HCT116 (cell line): ENCODE data around the gene FAM221A. TPM values are rescaled to one million over a fixed set of nuclear protein-coding genes. Genes with fewer than 3 reads are reported as not detected.

Experiments
- ATAC-seq: fragments of 200-7000 bp; cut with Tn5 transposase; 2 replicates; pipeline ENCODE4 v1.9.1; 2020; ENCODE audit warnings: mild to moderate bottlenecking, moderate library complexity
- BruUV-seq: library from RNA; stranded (reverse); fragments of 400-500 nt; replicated peaks from 2 replicates; lab custom pipeline; 2021; lab: Mats Ljungman, UMichigan
- CTCF ChIA-PET: fragments of 300-600 bp; sonication (Branson Sonifier 250); formaldehyde crosslinking; loops from one replicate; lab custom pipeline; 2021; ENCODE audit warnings: antibody characterized with exemption; lab: Charles Lee
- POLR2A ChIA-PET: fragments of 300-600, 350-600 bp; sonication (Branson Sonifier 250); formaldehyde crosslinking; loops from one replicate; lab custom pipeline; 2021; ENCODE audit warnings: antibody characterized with exemption; lab: Charles Lee
- RAD21 ChIA-PET, 2 experiments: fragments of 300-600 bp; sonication (Branson Sonifier 250); formaldehyde crosslinking; loops; one replicate each; lab custom pipeline; 2023; ENCODE audit warnings: low total read pairs in 2 of 2; ENCODE audit not compliant: uncharacterized antibody in 2 of 2, unreplicated experiment in 2 of 2, low non-redundant PET in 1 of 2; lab: Charles Lee
- DNase-seq: peaks from one replicate; pipeline ENCODE4 v3.0.0-alpha.2; 2010; ENCODE audit warnings: low read depth, low spot score
- H2AFZ ChIP-seq: fragments of 200-600 bp; shearing (Covaris generic), sonication (generic); 2 replicates; pipeline ENCODE4 v1.6.1; 2017; ENCODE audit warnings: low read depth, mixed run types, mixed read lengths, antibody characterized with exemption, low read length; ENCODE audit not compliant: poor library complexity, severe bottlenecking
- H3K27ac ChIP-seq: 2 replicates; pipeline ENCODE4 v1.5.1; 2012; ENCODE audit warnings: low read depth, low read length
- H3K27me3 ChIP-seq: fragments of 200-600 bp; sonication (generic); 2 replicates; pipeline ENCODE4 v1.6.1; 2016; ENCODE audit warnings: mixed run types, low read length, mixed read lengths; ENCODE audit not compliant: insufficient read depth
- H3K36me3 ChIP-seq, 2 experiments: fragments of 200-500 bp in 1 of 2; fragments of 200-600 bp in 1 of 2; sonication (Bioruptor generic) in 1 of 2; sonication (generic) in 1 of 2; 2 replicates each; pipeline versions ENCODE4 v1.5.1 to v1.6.1; 2014 to 2016; ENCODE audit warnings: low read length in 2 of 2, inconsistent platforms in 1 of 2, mixed read lengths in 1 of 2, mixed run types in 1 of 2; ENCODE audit not compliant: insufficient read depth in 2 of 2, control insufficient read depth in 1 of 2
- H3K4me1 ChIP-seq, 2 experiments: fragments of 200-600 bp in 1 of 2; sonication (generic) in 1 of 2; 2 replicates each; pipeline versions ENCODE4 v1.5.1 to v1.6.1; 2012 to 2017; ENCODE audit warnings: low read length in 2 of 2, inconsistent platforms in 1 of 2, mild to moderate bottlenecking in 1 of 2, mixed read lengths in 1 of 2, mixed run types in 1 of 2, moderate library complexity in 1 of 2; ENCODE audit not compliant: insufficient read depth in 2 of 2, control insufficient read depth in 1 of 2
- H3K4me2 ChIP-seq: fragments of 200-600 bp; sonication (generic); 2 replicates; pipeline ENCODE4 v1.6.1; 2017; ENCODE audit warnings: mixed run types, low read length, mixed read lengths
- H3K4me3 ChIP-seq, 2 experiments: fragments of 200-600 bp in 1 of 2; sonication (generic) in 1 of 2; replicated peaks in 1 of 2; 2 replicates each; pipeline ENCODE4 v1.5.1; 2011 to 2016; ENCODE audit warnings: low read length in 2 of 2, control low read depth in 1 of 2, low read depth in 1 of 2, mild to moderate bottlenecking in 1 of 2, mixed read lengths in 1 of 2, mixed run types in 1 of 2
- H3K79me2 ChIP-seq: fragments of 200-600 bp; sonication (generic); 2 replicates; pipeline ENCODE4 v1.6.1; 2017; ENCODE audit warnings: mild to moderate bottlenecking, mixed run types, low read length, moderate library complexity, mixed read lengths; ENCODE audit not compliant: insufficient read depth
- H3K9ac ChIP-seq: fragments of 200-600 bp; sonication (generic); 2 replicates; pipeline ENCODE4 v1.6.1; 2016; ENCODE audit warnings: low read length, mixed read lengths
- H3K9me2 ChIP-seq: fragments of 200-600 bp; sonication (generic), shearing (Covaris generic); 2 replicates; pipeline ENCODE4 v1.6.1; 2017; ENCODE audit warnings: mixed run types, mild to moderate bottlenecking, moderate library complexity; ENCODE audit not compliant: insufficient read depth
- H3K9me3 ChIP-seq, 2 experiments: fragments of 200-500 bp in 1 of 2; fragments of 200-600 bp in 1 of 2; sonication (Bioruptor generic) in 1 of 2; sonication (generic) in 1 of 2; 2 replicates each; pipeline ENCODE4 v1.6.1; 2014 to 2017; ENCODE audit warnings: low read length in 2 of 2, mixed read lengths in 2 of 2, inconsistent platforms in 1 of 2, low read depth in 1 of 2, mild to moderate bottlenecking in 1 of 2, mixed run types in 1 of 2, moderate library complexity in 1 of 2; ENCODE audit not compliant: control insufficient read depth in 1 of 2, insufficient read depth in 1 of 2
- H4K20me1 ChIP-seq: fragments of 200-600 bp; sonication (generic), shearing (Covaris generic); 2 replicates; pipeline ENCODE4 v1.6.1; 2017; ENCODE audit warnings: mixed run types, mild to moderate bottlenecking, moderate library complexity; ENCODE audit not compliant: insufficient read depth
- CEBPB ChIP-seq: IDR thresholded peaks from 2 replicates; pipeline ENCODE4 v1.6.1; 2012; ENCODE audit warnings: low read depth
- EGR1 ChIP-seq: IDR thresholded peaks from 2 replicates; pipeline ENCODE4 v1.6.1; 2012; ENCODE audit warnings: low read depth
- ELF1 ChIP-seq: IDR thresholded peaks from 2 replicates; pipeline ENCODE4 v1.6.1; 2012; ENCODE audit warnings: low read depth, borderline replicate concordance
- EZH2 ChIP-seq: fragments of 200-600 bp; sonication (generic); IDR thresholded peaks from 2 replicates; pipeline ENCODE4 v1.6.1; 2017; ENCODE audit warnings: antibody characterized with exemption, mixed run types
- EZH2phosphoT487 ChIP-seq: fragments of 200-600 bp; IDR thresholded peaks from 2 replicates; pipeline ENCODE4 v1.6.1; 2018; ENCODE audit warnings: antibody characterized with exemption, borderline replicate concordance
- FOSL1 ChIP-seq: IDR thresholded peaks from 2 replicates; pipeline ENCODE4 v1.6.1; 2012; ENCODE audit warnings: low read depth
- JUND ChIP-seq: IDR thresholded peaks from 2 replicates; pipeline ENCODE4 v1.6.1; 2012
- POLR2A ChIP-seq: IDR thresholded peaks from 2 replicates; pipeline ENCODE4 v1.7.0; 2011; ENCODE audit warnings: borderline replicate concordance; ENCODE audit not compliant: insufficient read depth, insufficient read length; ENCODE audit errors: extremely low read depth
- POLR2AphosphoS5 ChIP-seq: IDR thresholded peaks from 2 replicates; pipeline ENCODE4 v1.6.1; 2011; ENCODE audit warnings: mild to moderate bottlenecking, low read depth, low read length, moderate library complexity
- RAD21 ChIP-seq: IDR thresholded peaks from 2 replicates; pipeline ENCODE4 v1.6.1; 2012; ENCODE audit warnings: low read depth, mild to moderate bottlenecking
- SIN3A ChIP-seq: IDR thresholded peaks from 2 replicates; pipeline ENCODE4 v1.6.1; 2012; ENCODE audit warnings: low read depth
- TCF7L2 ChIP-seq: IDR thresholded peaks from 2 replicates; pipeline ENCODE4 v1.7.0; 2011; ENCODE audit warnings: borderline replicate concordance, inconsistent platforms; ENCODE audit not compliant: insufficient read depth, insufficient read length; ENCODE audit errors: extremely low read depth
- YY1 ChIP-seq: IDR thresholded peaks from 2 replicates; pipeline ENCODE4 v1.6.1; 2011; ENCODE audit warnings: low read length, low read depth, moderate library complexity, mild to moderate bottlenecking; ENCODE audit not compliant: insufficient replicate concordance; ENCODE audit errors: extremely low read depth
- ZNF274 ChIP-seq: fragments of 200-500 bp; sonication (Bioruptor generic); IDR thresholded peaks from 2 replicates; pipeline ENCODE4 v1.6.1; 2014; ENCODE audit warnings: mild to moderate bottlenecking, low read depth, low read length, inconsistent platforms
- intact Hi-C: fragments of 100-400 bp; cut with micrococcal nuclease; formaldehyde crosslinking; loops from 2 replicates; pipeline ENCODE4 v1.10.0; 2022
- total RNA-seq: library from RNA; stranded (reverse); gene quantifications from one replicate; pipeline ENCODE4 v1.2.1, GENCODE V29; 2021; ENCODE audit not compliant: unreplicated experiment
- TF ChIP-seq, protein P1 (sequence below): IDR thresholded peaks from 2 replicates; pipeline ENCODE4 v1.6.1; 2011; ENCODE audit warnings: mild to moderate bottlenecking, low read length, moderate library complexity; ENCODE audit not compliant: insufficient replicate concordance; ENCODE audit errors: extremely low read depth
- TF ChIP-seq, protein P2 (sequence below), 3 experiments: fragments of 200-600 bp in 1 of 3; sonication (generic) in 1 of 3; IDR thresholded peaks in 2 of 3; conservative IDR thresholded peaks in 1 of 3; 2 replicates each; pipeline ENCODE4 v1.5.1; 2012 to 2017; ENCODE audit warnings: low read depth in 2 of 3, low read length in 2 of 3, antibody characterized with exemption in 1 of 3, borderline replicate concordance in 1 of 3, control low read depth in 1 of 3, mild to moderate bottlenecking in 1 of 3, mixed read lengths in 1 of 3, mixed run types in 1 of 3, moderate library complexity in 1 of 3; ENCODE audit not compliant: insufficient read depth in 1 of 3

The FAM221A gene
- total RNA-seq, 1 experiment from 2014 or later = 2.2 TPM

DNA sequence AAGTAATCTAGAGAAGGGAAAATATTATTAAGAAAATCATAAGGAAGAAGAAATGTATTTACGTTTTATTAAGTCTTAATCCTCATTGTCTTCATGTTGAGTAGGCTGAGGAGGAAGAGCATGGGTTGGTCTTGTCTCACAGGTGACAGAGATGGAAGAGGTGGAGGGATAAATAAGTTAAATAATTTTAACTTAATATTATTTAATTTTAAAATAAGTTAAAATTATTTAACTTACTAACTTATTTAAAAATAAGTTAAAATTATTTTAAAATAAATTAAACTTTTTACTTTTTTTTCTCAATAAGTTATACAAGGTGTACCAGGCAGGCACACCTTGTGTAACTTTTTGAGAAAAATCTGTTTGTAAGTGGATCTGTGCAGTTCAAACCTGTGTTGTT, 66.6 kb downstream of the FAM221A start:
- Histone ChIP-seq H2AFZ (no peak overlapping the region), H3K4me3 (no peak overlapping the region), H3K4me2 (no peak overlapping the region), H3K79me2 (no peaks in the 10 kb centered on the region), H3K27ac (no peak overlapping the region), H3K9me3 (peaks cover 5 to 7% of the 10 kb centered on the region in 2 experiments; a peak in 2 of 4 replicates), H3K9ac (no peak overlapping the region), H3K4me1 (no peaks in the 10 kb centered on the region), H3K27me3 (no peaks in the 10 kb centered on the region), H4K20me1 (no peaks in the 10 kb centered on the region), H3K36me3 (no peaks in the 10 kb centered on the region), H3K9me2 (no peaks in the 10 kb centered on the region)
- ChIA-PET CTCF (no interaction called here), RAD21 (no interaction called here), POLR2A (no interaction called here)
- no TSS peak for BruUV-seq
- intact Hi-C loops = no loop called here
- no peak for ATAC-seq
- TF ChIP-seq POLR2A = no peak
- no peak for TF ChIP-seq FOSL1
- no peak for TF ChIP-seq CEBPB
- TF ChIP-seq, protein P1, sequence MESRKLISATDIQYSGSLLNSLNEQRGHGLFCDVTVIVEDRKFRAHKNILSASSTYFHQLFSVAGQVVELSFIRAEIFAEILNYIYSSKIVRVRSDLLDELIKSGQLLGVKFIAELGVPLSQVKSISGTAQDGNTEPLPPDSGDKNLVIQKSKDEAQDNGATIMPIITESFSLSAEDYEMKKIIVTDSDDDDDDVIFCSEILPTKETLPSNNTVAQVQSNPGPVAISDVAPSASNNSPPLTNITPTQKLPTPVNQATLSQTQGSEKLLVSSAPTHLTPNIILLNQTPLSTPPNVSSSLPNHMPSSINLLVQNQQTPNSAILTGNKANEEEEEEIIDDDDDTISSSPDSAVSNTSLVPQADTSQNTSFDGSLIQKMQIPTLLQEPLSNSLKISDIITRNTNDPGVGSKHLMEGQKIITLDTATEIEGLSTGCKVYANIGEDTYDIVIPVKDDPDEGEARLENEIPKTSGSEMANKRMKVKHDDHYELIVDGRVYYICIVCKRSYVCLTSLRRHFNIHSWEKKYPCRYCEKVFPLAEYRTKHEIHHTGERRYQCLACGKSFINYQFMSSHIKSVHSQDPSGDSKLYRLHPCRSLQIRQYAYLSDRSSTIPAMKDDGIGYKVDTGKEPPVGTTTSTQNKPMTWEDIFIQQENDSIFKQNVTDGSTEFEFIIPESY = no peak
- no peak for TF ChIP-seq SIN3A
- TF ChIP-seq RAD21 = no peak
- TF ChIP-seq EGR1 = no peak
- no peak for TF ChIP-seq TCF7L2
- TF ChIP-seq EZH2phosphoT487 = no peak
- DNase-seq = no peak

DNA sequence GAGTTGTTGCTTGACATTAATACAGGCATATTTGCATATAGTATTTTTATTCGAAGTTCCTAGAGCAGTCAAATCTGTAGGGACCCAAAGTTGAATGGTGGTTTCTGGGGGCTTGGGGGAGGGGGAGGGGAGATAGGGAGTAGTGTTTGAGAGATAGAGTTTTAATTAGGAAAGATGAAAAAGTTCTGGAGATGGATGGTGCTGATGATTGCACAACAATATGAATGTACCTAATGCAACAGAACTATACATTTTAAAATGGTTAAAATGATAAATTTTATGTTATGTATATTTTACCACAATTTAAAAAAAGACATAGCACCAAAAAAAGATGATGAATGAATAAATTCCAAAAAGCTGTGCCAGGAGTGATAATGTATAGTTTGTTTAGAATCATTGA, 71.9 kb downstream of the FAM221A start:
- no peak overlapping the region for H3K4me2 ChIP-seq
- CTCF ChIA-PET = no interaction called here
- no peaks in the 10 kb centered on the region for H4K20me1 ChIP-seq
- no peaks in the 10 kb centered on the region for H3K27me3 ChIP-seq
- RAD21 ChIA-PET = no interaction called here
- ATAC-seq = no peak
- H3K4me3 ChIP-seq = no peak overlapping the region
- no peaks in the 10 kb centered on the region for H3K79me2 ChIP-seq
- intact Hi-C loops = no loop called here
- no peak overlapping the region for H2AFZ ChIP-seq
- no peak for DNase-seq
- POLR2A ChIA-PET = no interaction called here
- H3K27ac ChIP-seq = no peak overlapping the region
- H3K9ac ChIP-seq = no peak overlapping the region
- H3K9me3 ChIP-seq = no peaks in the 10 kb centered on the region
- no peaks in the 10 kb centered on the region for H3K4me1 ChIP-seq
- H3K9me2 ChIP-seq = no peaks in the 10 kb centered on the region
- H3K36me3 ChIP-seq = no peaks in the 10 kb centered on the region
- no TSS peak for BruUV-seq
- TF ChIP-seq, protein P2, sequence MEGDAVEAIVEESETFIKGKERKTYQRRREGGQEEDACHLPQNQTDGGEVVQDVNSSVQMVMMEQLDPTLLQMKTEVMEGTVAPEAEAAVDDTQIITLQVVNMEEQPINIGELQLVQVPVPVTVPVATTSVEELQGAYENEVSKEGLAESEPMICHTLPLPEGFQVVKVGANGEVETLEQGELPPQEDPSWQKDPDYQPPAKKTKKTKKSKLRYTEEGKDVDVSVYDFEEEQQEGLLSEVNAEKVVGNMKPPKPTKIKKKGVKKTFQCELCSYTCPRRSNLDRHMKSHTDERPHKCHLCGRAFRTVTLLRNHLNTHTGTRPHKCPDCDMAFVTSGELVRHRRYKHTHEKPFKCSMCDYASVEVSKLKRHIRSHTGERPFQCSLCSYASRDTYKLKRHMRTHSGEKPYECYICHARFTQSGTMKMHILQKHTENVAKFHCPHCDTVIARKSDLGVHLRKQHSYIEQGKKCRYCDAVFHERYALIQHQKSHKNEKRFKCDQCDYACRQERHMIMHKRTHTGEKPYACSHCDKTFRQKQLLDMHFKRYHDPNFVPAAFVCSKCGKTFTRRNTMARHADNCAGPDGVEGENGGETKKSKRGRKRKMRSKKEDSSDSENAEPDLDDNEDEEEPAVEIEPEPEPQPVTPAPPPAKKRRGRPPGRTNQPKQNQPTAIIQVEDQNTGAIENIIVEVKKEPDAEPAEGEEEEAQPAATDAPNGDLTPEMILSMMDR (IDR thresholded peaks at IDR 0.05 in 2 of 3, conservative IDR thresholded peaks at IDR 0.05 in 1 of 3; ENCODE audit: borderline replicate concordance in 1 of 3, insufficient read depth in 1 of 3, low read depth in 2 of 3, low read length in 2 of 3) = no peak
- no peak for TF ChIP-seq POLR2AphosphoS5
- TF ChIP-seq TCF7L2 = no peak
- no peak for TF ChIP-seq ELF1
- TF ChIP-seq EZH2 = no peak
- TF ChIP-seq ZNF274 = no peak
- TF ChIP-seq YY1 = no peak
- no peak for TF ChIP-seq EGR1
- TF ChIP-seq JUND = no peak
